SK-N-SH (cell line): Measurements from ENCODE around the gene MMD2. TPM values are rescaled to one million over a fixed set of nuclear protein-coding genes. Genes with fewer than 3 reads are reported as not detected.

Experiments
- CTCF ChIA-PET: fragments of 300-600, 350-600 bp; formaldehyde crosslinking; extraction: SDS; loops from one replicate; lab custom pipeline; 2021; lab: Yijun Ruan, JAX
- POLR2A ChIA-PET: fragments of 350-600 bp; sonication (Branson Sonifier 250); formaldehyde crosslinking; extraction: SDS; loops from one replicate; lab custom pipeline; 2020; ENCODE audit warnings: antibody characterized with exemption, inconsistent platforms; lab: Yijun Ruan, JAX
- DNase-seq: peaks from one replicate; pipeline ENCODE4 v3.0.0; 2012
- H2AFZ ChIP-seq: fragments of 200-600 bp; sonication (generic); 2 replicates; pipeline ENCODE4 v1.8.1; 2016; ENCODE audit warnings: antibody characterized with exemption, mild to moderate bottlenecking, low read depth
- H3F3A ChIP-seq: fragments of 200-600 bp; sonication (generic); replicated peaks from 2 replicates; pipeline ENCODE3; 2016; ENCODE audit warnings: antibody characterized with exemption, mild to moderate bottlenecking; ENCODE audit not compliant: insufficient read depth
- H3K27ac ChIP-seq, 2 experiments: fragments of 200-500 bp in 1 of 2; fragments of 200-600 bp in 1 of 2; sonication (Bioruptor generic) in 1 of 2; sonication (generic), shearing (Covaris generic) in 1 of 2; 2 replicates each; pipeline versions ENCODE4 v1.5.1 to v1.6.1; 2014 to 2016; ENCODE audit warnings: low read depth in 2 of 2, inconsistent platforms in 1 of 2, low read length in 1 of 2, mild to moderate bottlenecking in 1 of 2, mixed read lengths in 1 of 2
- H3K27me3 ChIP-seq: fragments of 200-600 bp; sonication (generic), shearing (Covaris generic); 2 replicates; pipeline ENCODE4 v1.6.1; 2016; ENCODE audit warnings: mixed run types; ENCODE audit not compliant: insufficient read depth
- H3K36me3 ChIP-seq, 2 experiments: fragments of 200-500 bp in 1 of 2; fragments of 200-600 bp in 1 of 2; sonication (Bioruptor generic) in 1 of 2; sonication (generic) in 1 of 2; replicated peaks in 1 of 2; 2 replicates each; pipeline versions ENCODE3 to v1.5.1; 2014 to 2016; ENCODE audit warnings: low read length in 1 of 2, mild to moderate bottlenecking in 1 of 2; ENCODE audit not compliant: insufficient read depth in 2 of 2, control insufficient read depth in 1 of 2
- H3K4me1 ChIP-seq, 2 experiments: fragments of 200-500 bp in 1 of 2; fragments of 200-600 bp in 1 of 2; sonication (Bioruptor generic) in 1 of 2; sonication (generic), shearing (Covaris generic) in 1 of 2; 2 replicates each; pipeline versions ENCODE4 v1.5.1 to v1.6.1; 2014 to 2016; ENCODE audit warnings: low read depth in 1 of 2, low read length in 1 of 2, mixed run types in 1 of 2; ENCODE audit not compliant: insufficient read depth in 2 of 2, control insufficient read depth in 1 of 2
- H3K4me2 ChIP-seq: fragments of 200-600 bp; sonication (generic), shearing (Covaris generic); 2 replicates; pipeline ENCODE4 v1.6.1; 2017; ENCODE audit warnings: mixed run types
- H3K4me3 ChIP-seq, 2 experiments: fragments of 200-500 bp in 1 of 2; fragments of 200-600 bp in 1 of 2; sonication (Bioruptor generic) in 1 of 2; sonication (generic), shearing (Covaris generic) in 1 of 2; 2 replicates each; pipeline versions ENCODE4 v1.5.1 to v1.8.1; 2014 to 2016; ENCODE audit warnings: low read depth in 2 of 2, inconsistent platforms in 1 of 2, low read length in 1 of 2, mild to moderate bottlenecking in 1 of 2, mixed read lengths in 1 of 2, moderate library complexity in 1 of 2
- H3K79me2 ChIP-seq: fragments of 200-600 bp; sonication (generic); 2 replicates; pipeline ENCODE4 v1.8.1; 2017; ENCODE audit warnings: mild to moderate bottlenecking; ENCODE audit not compliant: insufficient read depth
- H3K9ac ChIP-seq: fragments of 200-600 bp; sonication (generic); 2 replicates; pipeline ENCODE4 v1.6.1; 2017; ENCODE audit warnings: mixed run types
- H3K9me2 ChIP-seq: fragments of 200-600 bp; sonication (generic); 2 replicates; pipeline ENCODE4 v1.6.1; 2017; ENCODE audit warnings: mixed run types
- H3K9me3 ChIP-seq: fragments of 200-600 bp; sonication (generic); 2 replicates; pipeline ENCODE4 v1.6.1; 2017; ENCODE audit warnings: mixed run types, mild to moderate bottlenecking, moderate library complexity
- H4K20me1 ChIP-seq: fragments of 200-600 bp; sonication (generic); 2 replicates; pipeline ENCODE4 v1.6.1; 2017; ENCODE audit warnings: mild to moderate bottlenecking, mixed run types; ENCODE audit not compliant: insufficient read depth
- CHD2 ChIP-seq: fragments of 150-350 bp; IDR thresholded peaks from 2 replicates; pipeline ENCODE4 v1.6.1; 2018; ENCODE audit warnings: low read length; ENCODE audit not compliant: partially characterized antibody
- CTCF ChIP-seq: fragments of 200-600 bp; sonication (generic); IDR thresholded peaks from 2 replicates; pipeline ENCODE4 v1.6.1; 2017; ENCODE audit warnings: antibody characterized with exemption, mild to moderate bottlenecking, moderate library complexity
- FOSL2 ChIP-seq: IDR thresholded peaks from 2 replicates; pipeline ENCODE4 v1.4.0; 2012; ENCODE audit warnings: low read depth, mild to moderate bottlenecking, moderate library complexity, borderline replicate concordance
- FOXJ3 ChIP-seq: sonication (generic); formaldehyde crosslinking; IDR thresholded peaks from 2 replicates; pipeline ENCODE4 v1.5.1; 2020; ENCODE audit warnings: mild to moderate bottlenecking, missing genetic modification reagents
- FOXM1 ChIP-seq: IDR thresholded peaks from 2 replicates; pipeline ENCODE4 v1.4.0; 2012; ENCODE audit warnings: low read depth, mild to moderate bottlenecking
- IRF3 ChIP-seq: fragments of 150-350 bp; IDR thresholded peaks from 2 replicates; pipeline ENCODE4 v1.6.1; 2016; ENCODE audit warnings: mild to moderate bottlenecking, low read depth, low read length
- JUND ChIP-seq: IDR thresholded peaks from 2 replicates; pipeline ENCODE4 v1.4.0; 2012
- MEF2A ChIP-seq: IDR thresholded peaks from 2 replicates; pipeline ENCODE4 v1.4.0; 2012; ENCODE audit warnings: low read depth, borderline replicate concordance
- NFIC ChIP-seq: IDR thresholded peaks from 2 replicates; pipeline ENCODE4 v1.4.0; 2012; ENCODE audit warnings: borderline replicate concordance
- PBX3 ChIP-seq: IDR thresholded peaks from 2 replicates; pipeline ENCODE4; 2012
- POLR2AphosphoS5 ChIP-seq: IDR thresholded peaks from 2 replicates; pipeline ENCODE4 v1.6.1; 2012; ENCODE audit warnings: low read depth, low read length
- REST ChIP-seq: IDR thresholded peaks from 2 replicates; pipeline ENCODE4 v1.6.1; 2012; ENCODE audit warnings: mild to moderate bottlenecking, low read depth, low read length, moderate library complexity
- RFX5 ChIP-seq: IDR thresholded peaks from 2 replicates; pipeline ENCODE4 v1.6.1; 2012; ENCODE audit warnings: mild to moderate bottlenecking, improper control_type of control experiment, low read length
- RXRA ChIP-seq: IDR thresholded peaks from 2 replicates; pipeline ENCODE4 v1.4.0; 2012; ENCODE audit warnings: low read depth, mild to moderate bottlenecking, borderline replicate concordance
- TAF1 ChIP-seq: IDR thresholded peaks from 2 replicates; pipeline ENCODE4 v1.6.1; 2012; ENCODE audit warnings: low read depth, mild to moderate bottlenecking, low read length, moderate library complexity, borderline replicate concordance
- TCF12 ChIP-seq: IDR thresholded peaks from 2 replicates; pipeline ENCODE4 v1.4.0; 2012
- TEAD4 ChIP-seq: IDR thresholded peaks from 2 replicates; pipeline ENCODE4 v1.4.0; 2012; ENCODE audit warnings: mild to moderate bottlenecking, borderline replicate concordance; ENCODE audit not compliant: insufficient read depth
- USF2 ChIP-seq: fragments of 150-350 bp; IDR thresholded peaks from 2 replicates; pipeline ENCODE4 v1.6.1; 2017; ENCODE audit warnings: antibody characterized with exemption, low read length, low read depth, borderline replicate concordance
- YY1 ChIP-seq: IDR thresholded peaks from 2 replicates; pipeline ENCODE4 v1.4.0; 2012; ENCODE audit warnings: low read depth, mild to moderate bottlenecking
- WGBS: methylation state at CpG from one replicate; pipeline ENCODE4 v1.1.6; 2017; ENCODE audit warnings: low lambda C conversion rate; 5-methylcytosine and 5-hydroxymethylcytosine counted together
- polyA plus RNA-seq, 3 experiments: library from polyadenylated mRNA; depleted of rRNA; stranded (reverse); fragments of >200 nt; gene quantifications; 2 replicates each; pipeline ENCODE4 v1.2.3, GENCODE V29; 2012

The MMD2 gene
- polyA plus RNA-seq, 1 of the 3 experiments (the other 2 are of a cell fraction), result not detected

GRCh38 chr7:4868493-4868892 is 90.5 kb downstream of the MMD2 start:
- Histone ChIP-seq H3K9me2 (no peaks in the 10 kb centered on the region), H3K27ac (no peak overlapping the region), H3F3A (no peaks in the 10 kb centered on the region), H3K9me3 (no peaks in the 10 kb centered on the region), H3K9ac (no peak overlapping the region), H4K20me1 (no peaks in the 10 kb centered on the region), H3K4me1 (peaks cover 0 to 26% of the 10 kb centered on the region in 2 experiments; a peak in 1 of 4 replicates), H3K79me2 (no peaks in the 10 kb centered on the region), H3K4me3 (no peak overlapping the region), H3K27me3 (no peaks in the 10 kb centered on the region), H3K36me3 (peaks cover 0 to 3% of the 10 kb centered on the region in 2 experiments), H2AFZ (no peak overlapping the region), H3K4me2 (no peak overlapping the region)
- CTCF ChIA-PET, result interaction anchor here (0.9 to 21.4 kb wide), 6 partner anchors 9 to 70 kb away, joined by 3 to 645 read pairs (median 6); partner anchors contain the start of genes PAPOLB and RADIL
- WGBS, result 92% methylated on average over 5 of the region's 5 CpGs
- POLR2A ChIA-PET, result interaction anchor here (2.2 kb wide), 1 partner anchor 15 kb away, joined by 8 read pairs; the partner anchor contains the start of gene RADIL
- no peak for TF ChIP-seq IRF3
- no peak for TF ChIP-seq NFIC
- TF ChIP-seq TCF12, result no peak
- TF ChIP-seq FOSL2, result no peak
- TF ChIP-seq PBX3, result no peak
- no peak for TF ChIP-seq FOXM1
- no peak for TF ChIP-seq JUND
- no peak for TF ChIP-seq MEF2A
- TF ChIP-seq RFX5, result no peak
- TF ChIP-seq FOXJ3, result no peak
- no peak for TF ChIP-seq CTCF
- no peak for TF ChIP-seq POLR2AphosphoS5
- TF ChIP-seq REST, result no peak
- no peak for TF ChIP-seq CHD2
- TF ChIP-seq YY1, result no peak
- TF ChIP-seq TAF1, result no peak
- TF ChIP-seq USF2, result no peak
- no peak for TF ChIP-seq RXRA
- no peak for TF ChIP-seq TEAD4
- DNase-seq, result no peak
